Endometrium (tissue), 2 donors: ENCODE data around the gene GARIN5B.
"Not testable (repeated sequence)": the region's sequence is repeated elsewhere in the genome, so short reads cannot be mapped to it uniquely, and the experiment has no call there.

Source experiments
- FAIRE-seq: peaks from 2 replicates; lab custom pipeline; 2012; peaks lifted over from hg19 to GRCh38; lab: Jason Lieb, UNC
- donor health status: control.
- donor health status: control.

The GARIN5B gene

GRCh38 chr19:55348317-55349034, 14.6 kb downstream of the GARIN5B start:
- FAIRE-seq = no peak

- FAIRE-seq = no peak
Observed at GRCh38 chr19:55347442-55348009, 15.5 kb downstream of the GARIN5B start.

- no peak for FAIRE-seq
Observed at GRCh38 chr19:55346725-55347441, 16.2 kb downstream of the GARIN5B start.

- FAIRE-seq = no peak
Observed at GRCh38 chr19:55345818-55346724, 17.0 kb downstream of the GARIN5B start.

- FAIRE-seq = no peak
Observed at GRCh38 chr19:55345101-55345817, 17.8 kb downstream of the GARIN5B start.

GRCh38 chr19:55344444-55344843, 18.6 kb downstream of the GARIN5B start:
- FAIRE-seq = no peak

- FAIRE-seq = no peak
Observed at GRCh38 chr19:55341595-55342531, 21.2 kb downstream of the GARIN5B start.

GRCh38 chr19:55341171-55341588, 21.9 kb downstream of the GARIN5B start:
- FAIRE-seq = no peak

GRCh38 chr19:55340784-55341147, 22.3 kb downstream of the GARIN5B start:
- FAIRE-seq = no peak

- no peak for FAIRE-seq
Observed at GRCh38 chr19:55339889-55340783, 22.9 kb downstream of the GARIN5B start.

- peak; percentile 100 for FAIRE-seq
Observed at GRCh38 chr19:55339105-55339888, 23.8 kb downstream of the GARIN5B start, which contains the start of gene KMT5C. TSS of gene KMT5C (plus strand) at chr19:55339876. CDS start at chr19:55341937, 2,061 bp downstream.

- no peak for FAIRE-seq
Observed at GRCh38 chr19:55336101-55336500, 27.0 kb downstream of the GARIN5B start.

GRCh38 chr19:55333870-55334269, 29.2 kb downstream of the GARIN5B start:
- FAIRE-seq = no peak

- not testable (repeated sequence) for FAIRE-seq
Observed at GRCh38 chr19:55329791-55330190, 33.3 kb downstream of the GARIN5B start.

GRCh38 chr19:55328774-55329318, 34.2 kb downstream of the GARIN5B start:
- not testable (repeated sequence) for FAIRE-seq

- FAIRE-seq = no peak
Observed at GRCh38 chr19:55325172-55325571, 37.9 kb downstream of the GARIN5B start, which contains the start of gene TMEM150B. TSS of gene TMEM150B (minus strand) at chr19:55325341. CDS start at chr19:55321036, 4,305 bp downstream.

- FAIRE-seq = no peak
Observed at GRCh38 chr19:55324662-55325061, 38.4 kb downstream of the GARIN5B start.
